ENCODE data around the gene JAKMIP2.

JAKMIP2 gene

GRCh38 chr5:147697380-147697779 is 85.1 kb downstream of the JAKMIP2 start:
- DNase-seq (ENCODE audit: low spot score): no peak

DNA sequence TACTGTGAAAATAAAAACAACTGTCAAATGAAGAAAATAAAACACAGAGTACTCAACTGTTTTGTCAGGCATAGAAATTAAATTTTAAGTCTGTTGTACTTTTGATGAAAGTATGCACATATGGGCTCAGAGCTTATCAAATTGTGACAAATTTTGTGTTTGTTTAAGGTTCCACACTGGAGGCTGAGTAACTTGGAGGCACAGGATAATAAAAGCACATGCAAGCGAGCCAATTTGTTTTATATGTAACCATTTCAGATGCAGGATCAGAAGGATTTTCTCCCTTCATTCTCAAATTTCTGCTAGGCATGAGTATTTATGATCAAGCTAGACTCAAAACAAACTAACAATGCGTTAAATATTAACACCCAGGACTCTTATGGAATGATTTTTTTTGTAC is 87.8 kb downstream of the JAKMIP2 start:
- DNase-seq (ENCODE audit: low spot score): no peak

DNA sequence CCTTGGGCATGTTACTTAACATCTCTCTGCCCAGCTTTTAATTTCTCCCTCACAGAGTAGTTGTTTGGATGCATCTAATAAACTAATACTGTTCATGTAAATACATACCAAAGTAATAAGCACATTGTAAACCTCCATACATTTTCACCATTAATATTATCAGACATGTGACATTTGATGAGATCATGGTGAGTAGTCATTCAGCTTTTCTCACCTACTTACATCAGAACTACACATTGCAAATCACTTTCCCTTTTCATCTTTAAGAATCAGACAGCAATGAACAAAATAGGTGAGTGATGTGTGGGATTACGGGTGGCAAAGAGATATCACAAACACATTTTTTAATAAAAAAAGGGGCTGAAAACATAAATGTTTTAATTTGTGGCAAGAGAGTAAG is 89.3 kb downstream of the JAKMIP2 start:
- no peak for DNase-seq (ENCODE audit: low spot score)

DNA sequence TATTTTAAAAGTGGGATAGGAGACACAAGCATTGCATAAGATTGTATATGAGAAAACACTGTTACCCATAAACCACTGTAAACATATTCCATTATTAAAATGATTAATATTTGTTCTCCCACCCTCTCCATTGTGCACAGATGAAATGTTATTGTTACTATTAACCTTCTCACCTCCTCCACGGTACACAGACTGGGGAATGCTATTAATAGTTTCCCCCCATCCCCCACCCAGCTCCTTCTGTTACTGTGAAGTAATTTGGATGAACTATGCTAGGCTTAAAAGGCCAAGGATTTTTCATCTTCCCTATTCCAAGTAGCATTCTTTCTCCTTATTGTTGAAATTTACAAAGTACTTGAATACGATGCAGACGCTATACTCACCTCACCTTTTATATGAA is 91.4 kb downstream of the JAKMIP2 start:
- DNase-seq (ENCODE audit: low spot score): no peak

- DNase-seq (ENCODE audit: low spot score): no peak
These were observed 91.9 kb downstream of the JAKMIP2 start for GRCh38 chr5:147690595-147690994.

DNA sequence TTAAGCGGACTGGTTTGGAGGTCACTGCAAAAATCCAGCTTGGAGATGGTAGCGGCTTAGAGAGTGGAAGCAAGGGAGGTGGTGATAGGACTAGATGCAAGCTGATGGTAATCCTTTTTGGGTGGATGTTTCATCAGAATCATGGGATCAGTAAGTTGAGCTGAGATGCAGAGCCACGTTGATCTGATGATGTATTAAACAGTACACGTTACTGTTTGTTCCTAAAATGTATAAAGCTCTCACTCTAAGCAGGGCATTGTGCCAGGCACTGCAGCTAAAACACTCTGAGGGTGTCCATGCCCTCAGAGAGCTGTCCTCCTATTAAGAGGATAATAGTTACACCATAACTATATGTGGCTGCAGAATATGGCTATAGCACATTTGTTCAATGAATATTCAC is 93.1 kb downstream of the JAKMIP2 start:
- DNase-seq (ENCODE audit: low spot score): no peak

- no peak for DNase-seq (ENCODE audit: low spot score)
These were observed 93.7 kb downstream of the JAKMIP2 start for GRCh38 chr5:147688656-147689356.

DNA sequence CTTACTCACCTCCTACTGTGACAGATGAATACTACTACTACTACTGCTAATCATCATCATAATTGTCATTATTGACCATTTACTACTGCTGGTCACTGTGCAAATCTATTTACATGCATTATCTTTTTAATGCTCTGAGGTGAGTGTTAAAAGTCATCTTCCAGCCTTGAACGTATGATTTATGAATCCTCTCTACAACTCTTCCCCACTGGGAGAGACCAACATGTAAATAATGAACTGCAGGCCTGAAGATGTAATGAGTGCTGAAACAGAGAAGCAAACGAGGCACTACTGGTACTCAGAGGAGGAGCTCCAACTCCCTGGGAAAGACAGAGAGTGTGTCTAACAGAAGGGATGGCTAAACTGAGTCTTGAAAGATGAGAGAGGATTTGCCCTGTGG is 95.4 kb downstream of the JAKMIP2 start:
- DNase-seq (ENCODE audit: low spot score): no peak

DNA sequence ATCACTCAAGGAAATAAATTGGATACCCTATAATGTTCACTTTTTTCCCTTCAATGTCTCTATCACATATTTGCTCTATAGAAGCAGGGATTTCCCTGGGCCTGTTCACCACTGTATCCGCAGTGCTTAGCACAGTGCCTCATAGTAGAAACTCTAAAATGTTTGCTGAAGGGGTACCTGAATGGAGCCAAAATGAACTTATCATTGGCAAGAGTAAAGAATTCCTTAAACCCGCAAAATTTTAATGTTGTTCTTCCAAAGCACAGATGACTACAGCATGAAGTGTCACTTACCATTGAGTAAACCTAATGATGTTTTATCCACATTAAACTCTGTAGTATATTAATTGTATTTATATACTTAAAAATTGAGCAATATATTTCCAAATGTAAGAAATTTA is 96.1 kb downstream of the JAKMIP2 start:
- DNase-seq (ENCODE audit: low spot score): no peak

GRCh38 chr5:147685993-147686392 is 96.5 kb downstream of the JAKMIP2 start:
- peak; percentile 3 for DNase-seq (ENCODE audit: low spot score)

DNA sequence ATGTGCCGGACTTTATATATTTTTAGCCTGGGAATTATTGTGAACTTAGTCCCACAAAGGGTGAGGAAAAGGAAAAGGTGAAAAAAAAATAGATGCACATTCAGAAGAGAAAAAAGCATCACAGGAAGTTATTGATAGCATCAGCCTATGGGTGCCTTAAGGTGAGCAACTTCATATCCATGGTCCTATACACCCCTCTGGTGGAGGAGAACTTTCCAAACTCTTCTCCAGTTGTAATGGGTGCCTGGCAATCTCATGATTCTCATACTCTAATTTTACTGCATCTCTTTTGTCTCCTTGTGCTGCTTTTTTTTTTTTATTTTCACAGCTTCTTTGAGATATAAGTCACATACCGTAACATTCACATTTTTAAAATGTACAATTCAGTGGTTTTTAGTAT is 107.4 kb downstream of the JAKMIP2 start:
- no peak for DNase-seq (ENCODE audit: low spot score)

DNA sequence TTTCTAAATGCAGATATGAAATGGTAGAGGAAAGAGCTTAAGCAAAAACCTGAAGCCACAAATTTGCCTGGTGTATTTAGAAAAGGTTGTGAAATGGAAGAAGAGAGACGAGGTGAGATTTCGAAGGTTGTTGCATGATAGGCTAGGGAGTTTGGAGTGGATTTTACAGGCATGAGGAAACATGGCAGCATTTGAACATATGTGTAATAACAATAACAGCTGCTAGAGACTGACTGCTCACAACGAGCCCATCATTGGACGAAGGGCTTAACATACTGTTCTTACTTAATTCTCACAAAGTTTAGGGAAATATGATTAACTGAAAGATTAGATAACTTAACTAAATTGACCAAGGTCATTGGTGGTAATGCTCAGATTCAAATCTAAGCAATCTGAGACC is 108.1 kb downstream of the JAKMIP2 start:
- no peak for DNase-seq (ENCODE audit: low spot score)

- no peak for DNase-seq (ENCODE audit: low spot score)
These were observed 108.7 kb downstream of the JAKMIP2 start for GRCh38 chr5:147673791-147674190.

- DNase-seq (ENCODE audit: low spot score): no peak
These were observed 109.3 kb downstream of the JAKMIP2 start for GRCh38 chr5:147673266-147673665.

- no peak for DNase-seq (ENCODE audit: low spot score)
These were observed 111.2 kb downstream of the JAKMIP2 start for GRCh38 chr5:147671365-147671764.

- DNase-seq (ENCODE audit: low spot score): no peak
These were observed 111.7 kb downstream of the JAKMIP2 start for GRCh38 chr5:147670815-147671214.

DNA sequence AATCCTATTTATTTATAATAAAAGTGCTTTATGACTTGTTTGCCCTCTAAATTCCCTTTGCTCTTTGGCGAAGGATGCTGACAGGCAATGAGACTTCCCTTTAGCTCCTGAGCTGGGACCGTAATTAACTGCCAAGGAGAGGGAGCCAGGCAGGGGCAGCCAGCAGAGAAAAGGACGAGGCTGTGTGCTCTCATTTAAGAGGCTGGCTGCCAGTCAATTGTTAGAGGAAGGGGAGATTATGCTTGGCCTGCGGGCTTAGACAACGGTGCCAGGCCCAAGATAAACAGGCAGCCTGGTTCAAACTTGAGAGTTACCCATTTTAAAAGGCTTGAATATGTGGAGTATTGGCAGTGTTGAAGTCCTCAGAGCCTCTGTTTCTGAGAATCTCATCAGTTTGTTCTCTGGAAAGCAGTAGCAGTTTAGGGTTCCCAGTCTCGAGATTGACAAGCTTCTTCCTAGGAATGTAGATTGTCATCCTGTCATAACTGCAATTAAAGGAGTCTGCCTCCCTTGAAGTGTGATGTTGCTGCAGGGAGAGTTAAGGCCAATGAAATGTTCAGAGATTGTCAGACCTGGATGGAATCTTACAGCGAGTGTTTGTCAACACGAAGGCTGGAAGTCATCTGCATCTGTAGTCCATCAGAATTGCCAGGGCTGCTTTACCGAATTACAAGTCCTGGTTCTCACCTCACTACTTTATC is 113.2 kb downstream of the JAKMIP2 start:
- no peak for DNase-seq (ENCODE audit: low spot score)

GRCh38 chr5:147668385-147668784 is 114.1 kb downstream of the JAKMIP2 start:
- no peak for DNase-seq (ENCODE audit: low spot score)

GRCh38 chr5:147667363-147667762 is 115.2 kb downstream of the JAKMIP2 start:
- DNase-seq (ENCODE audit: low spot score): no peak

- DNase-seq (ENCODE audit: low spot score): no peak
These were observed 116.1 kb downstream of the JAKMIP2 start for GRCh38 chr5:147666419-147666818.

DNA sequence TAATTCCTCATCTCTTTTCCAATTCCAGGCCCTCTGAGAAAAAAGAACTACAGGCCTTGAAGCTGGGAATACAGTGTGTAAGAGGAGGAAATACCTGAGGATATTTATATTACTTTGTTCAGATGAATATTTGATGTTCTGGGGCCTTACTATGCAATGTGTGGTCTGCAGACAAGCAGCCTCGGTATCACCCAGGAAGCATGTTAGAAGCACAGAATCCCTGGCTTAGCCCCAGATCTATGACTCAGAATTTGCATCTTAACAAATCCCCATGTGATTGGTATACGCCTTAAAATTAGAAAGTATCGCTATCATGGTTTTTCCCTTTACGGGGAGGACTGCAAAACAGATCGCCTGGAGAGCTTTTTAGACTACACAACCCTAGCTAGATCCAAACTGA is 121.0 kb downstream of the JAKMIP2 start:
- DNase-seq (ENCODE audit: low spot score): peak; percentile 3

DNA sequence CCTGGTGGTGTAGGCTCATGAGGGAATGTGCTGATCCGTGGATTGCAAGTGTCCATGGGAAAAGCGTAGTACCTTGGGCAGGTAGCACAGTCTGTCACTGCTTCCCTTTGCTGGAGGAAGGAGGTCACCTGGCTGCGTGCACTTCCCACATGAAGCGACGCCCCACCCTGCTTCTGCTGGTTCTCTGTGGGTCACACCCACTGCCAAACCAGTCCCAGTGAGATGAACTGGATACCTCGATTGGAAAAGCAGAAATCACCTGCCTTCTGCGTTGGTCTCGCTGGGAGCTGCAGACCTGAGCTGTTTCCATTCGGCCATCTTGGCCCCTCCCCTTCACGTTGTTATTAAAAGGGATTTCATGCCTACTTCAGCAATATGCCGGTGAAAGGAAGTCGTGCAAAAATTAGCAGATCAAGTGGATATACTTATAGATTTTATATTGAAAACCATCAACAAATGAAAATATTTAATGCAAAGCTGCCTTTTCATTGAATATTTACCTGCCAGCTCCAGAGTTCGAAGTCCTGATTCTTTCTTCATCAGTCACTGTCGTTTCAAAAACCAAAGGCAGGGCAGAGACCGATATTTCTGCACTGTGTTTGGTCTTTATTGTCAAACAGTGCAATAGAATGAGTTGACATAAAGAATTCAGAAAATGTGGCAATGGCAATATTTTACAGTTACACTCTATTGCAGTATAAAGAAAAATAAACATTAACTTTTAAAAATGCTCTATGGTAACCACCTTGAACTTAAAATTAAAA is 123.2 kb downstream of the JAKMIP2 start:
- no peak for DNase-seq (ENCODE audit: low spot score)

DNA sequence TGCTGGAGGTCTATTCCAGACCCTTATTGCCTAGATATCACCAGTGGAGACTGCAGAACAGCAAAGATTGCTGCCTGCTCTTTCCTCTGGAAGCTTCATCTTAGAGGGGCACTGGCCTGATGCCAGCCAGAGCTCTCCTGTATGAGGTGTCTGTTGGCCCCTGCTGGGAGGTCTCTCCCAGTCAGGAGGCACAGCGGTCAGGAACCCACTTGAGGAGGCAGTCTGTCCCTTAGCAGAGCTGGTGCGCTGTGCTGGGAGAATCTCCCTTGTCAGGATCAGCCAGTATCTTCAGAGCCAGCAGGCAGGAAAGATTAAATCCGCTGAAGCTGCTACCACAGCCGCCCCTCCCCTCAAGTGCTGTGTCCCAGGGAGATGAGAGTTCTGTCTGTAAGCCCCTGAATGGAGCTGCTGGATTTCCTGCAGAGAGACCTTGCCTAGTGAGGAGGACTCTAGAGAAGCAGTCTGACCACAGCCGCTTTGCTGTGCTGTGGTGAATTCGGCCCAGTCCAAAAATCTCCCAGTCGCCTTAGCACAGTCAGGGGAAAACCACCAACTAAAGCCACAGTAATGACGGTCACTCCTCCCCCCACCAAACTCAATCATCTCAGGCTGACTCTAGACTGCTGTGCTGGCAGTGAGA is 124.1 kb downstream of the JAKMIP2 start:
- DNase-seq (ENCODE audit: low spot score): no peak

All from COLO829 (cell line).